HFFc6 (cell line): ENCODE data around the gene SLIT1. TPM values are rescaled to one million over a fixed set of nuclear protein-coding genes. Genes with fewer than 3 reads are reported as not detected.

Experiments used
- DNase-seq: peaks from one replicate; pipeline ENCODE4 v3.0.0-alpha.2; 2018
- H3K27ac Mint-ChIP-seq: 2 replicates; pipeline ENCODE4 v1.8.0; 2020; ENCODE audit warnings: mild to moderate bottlenecking, mixed read lengths
- H3K27me3 Mint-ChIP-seq: 2 replicates; pipeline ENCODE4 v1.8.0; 2021; ENCODE audit warnings: mild to moderate bottlenecking, moderate library complexity, mixed read lengths; ENCODE audit not compliant: insufficient read depth
- H3K36me3 Mint-ChIP-seq: 2 replicates; pipeline ENCODE4 v1.8.0; 2021; ENCODE audit warnings: low read depth, mixed read lengths
- H3K4me1 Mint-ChIP-seq: 2 replicates; pipeline ENCODE4 v1.8.0; 2020; ENCODE audit warnings: low read depth, mixed read lengths
- H3K4me3 Mint-ChIP-seq: 2 replicates; pipeline ENCODE4 v1.8.0; 2020; ENCODE audit warnings: mild to moderate bottlenecking, moderate library complexity, mixed read lengths
- H3K9me3 Mint-ChIP-seq: 2 replicates; pipeline ENCODE4 v1.8.0; 2020; ENCODE audit warnings: mild to moderate bottlenecking, mixed read lengths
- CTCF ChIP-seq: fragments of 200-600 bp; sonication (generic); IDR thresholded peaks from 2 replicates; pipeline ENCODE4 v1.5.0; 2021; ENCODE audit warnings: antibody characterized with exemption, mild to moderate bottlenecking
- total RNA-seq, 6 experiments: library from RNA; stranded (reverse); fragmentation: NEBNext Ultra II Directional; extraction: Animal tissue kit (Norgen Biotek cat#: 25700); gene quantifications; 2 replicates in 1 of 6; 3 replicates in 5 of 6; pipeline ENCODE4 v1.2.3, GENCODE V29; 2021

Gene SLIT1
- total RNA-seq, 6 experiments from 2014 or later, result 0.05 TPM; not detected in 5

- H3K4me3 Mint-ChIP-seq, result no peak overlapping the region
- no peaks in the 10 kb centered on the region for H3K27me3 Mint-ChIP-seq
- H3K4me1 Mint-ChIP-seq, result peaks cover 5% of the 10 kb centered on the region; the same call in 1 of the 2 replicates
- H3K27ac Mint-ChIP-seq, result no peak overlapping the region
- H3K9me3 Mint-ChIP-seq, result no peaks in the 10 kb centered on the region
- DNase-seq, result no peak
- TF ChIP-seq CTCF, result no peak
- peaks cover 24% of the 10 kb centered on the region for H3K36me3 Mint-ChIP-seq
These were observed 233.8 kb downstream of the SLIT1 start for GRCh38 chr10:96951954-96952353.

- no peaks in the 10 kb centered on the region for H3K4me1 Mint-ChIP-seq
- no peak overlapping the region for H3K4me3 Mint-ChIP-seq
- H3K27me3 Mint-ChIP-seq, result no peaks in the 10 kb centered on the region; the same call in 1 of the 2 replicates
- 0 out of 2 replicates have a peak, but pooled peaks have one; percentile 11 for TF ChIP-seq CTCF
- H3K27ac Mint-ChIP-seq, result no peak overlapping the region
- H3K9me3 Mint-ChIP-seq, result no peaks in the 10 kb centered on the region
- peaks cover 18% of the 10 kb centered on the region for H3K36me3 Mint-ChIP-seq
- DNase-seq, result no peak
These were observed 236.6 kb downstream of the SLIT1 start for GRCh38 chr10:96949039-96949683.

Other genes starting within 250 kb of the SLIT1 start
- 10 to 100 TPM in 3 of 6 experiments, 1 to 10 TPM in 3; 5.2 to 12.3 (median 10.2) TPM for gene ARHGAP19, start 106.7 kb upstream of the SLIT1 start, total RNA-seq
- 1 to 10 TPM in 4 of 6 experiments, under 1 TPM in 2; 0.82 to 1.3 (median 1.1) TPM for gene FRAT1, start 133.3 kb upstream of the SLIT1 start, total RNA-seq
- 1 to 10 TPM; 2.2 to 2.9 (median 2.6) TPM for gene FRAT2, start 148.8 kb upstream of the SLIT1 start, total RNA-seq
- gene RRP12, start 215.4 kb upstream of the SLIT1 start, total RNA-seq, result 10 to 100 TPM; 37.3 to 46.6 (median 42.2) TPM
- 100 to 1,000 TPM; 505 to 594 (median 542) TPM for gene PGAM1, start 240.2 kb upstream of the SLIT1 start, total RNA-seq